GM19372 (cell line): ENCODE measurements around the gene GTF3C1.

Source experiments
- ATAC-seq: cut with Tn5 transposase; IDR thresholded peaks from one replicate; pipeline ENCODE4 v1.9.1; 2021; ENCODE audit warnings: mild to moderate bottlenecking, low read depth, moderate library complexity; ENCODE audit not compliant: unreplicated experiment

Gene GTF3C1

GRCh38 chr16:27526180-27526579 is 23.5 kb downstream of the GTF3C1 start:
- no peak for ATAC-seq

GRCh38 chr16:27522173-27522707 is 27.5 kb downstream of the GTF3C1 start:
- ATAC-seq = no peak

GRCh38 chr16:27520982-27521673 is 28.6 kb downstream of the GTF3C1 start:
- no peak for ATAC-seq

- no peak for ATAC-seq
Observed at GRCh38 chr16:27518226-27518625, 31.5 kb downstream of the GTF3C1 start.

- ATAC-seq = no peak
Observed at GRCh38 chr16:27517664-27518063, 32.0 kb downstream of the GTF3C1 start.

GRCh38 chr16:27516365-27516764 is 33.3 kb downstream of the GTF3C1 start:
- ATAC-seq = no peak

- no peak for ATAC-seq
Observed at GRCh38 chr16:27515874-27516353, 33.8 kb downstream of the GTF3C1 start.

GRCh38 chr16:27514806-27515205 is 34.9 kb downstream of the GTF3C1 start:
- ATAC-seq = no peak

GRCh38 chr16:27511657-27512448 is 37.9 kb downstream of the GTF3C1 start:
- no peak for ATAC-seq

GRCh38 chr16:27508476-27508875 is 41.2 kb downstream of the GTF3C1 start:
- no peak for ATAC-seq

- ATAC-seq = no peak
Observed at GRCh38 chr16:27506771-27507170, 42.9 kb downstream of the GTF3C1 start.

GRCh38 chr16:27505297-27506236 is 44.1 kb downstream of the GTF3C1 start:
- ATAC-seq = no peak

GRCh38 chr16:27503662-27504061 is 46.1 kb downstream of the GTF3C1 start:
- ATAC-seq = no peak

GRCh38 chr16:27500801-27501200 is 48.9 kb downstream of the GTF3C1 start:
- no peak for ATAC-seq

- no peak for ATAC-seq
Observed at GRCh38 chr16:27499659-27500055, 50.1 kb downstream of the GTF3C1 start.

- no peak for ATAC-seq
Observed at GRCh38 chr16:27498916-27499658, 50.6 kb downstream of the GTF3C1 start.

- no peak for ATAC-seq
Observed at GRCh38 chr16:27498031-27498825, 51.5 kb downstream of the GTF3C1 start.

- no peak for ATAC-seq
Observed at GRCh38 chr16:27495191-27495590, 54.5 kb downstream of the GTF3C1 start.

- no peak for ATAC-seq
Observed at GRCh38 chr16:27492588-27492979, 57.1 kb downstream of the GTF3C1 start.
